Measurements from ENCODE around the gene GPS1.

- TF ChIP-seq POLR2A (IDR thresholded peaks at IDR 0.05) (no peak), CTCF (IDR thresholded peaks at IDR 0.05) (no peak)
Measured at GRCh38 chr17:82082456-82082855, 30.8 kb downstream of the GPS1 start.
